Body of pancreas (tissue), 4 donors: Measurements from ENCODE around the gene GPR146. TPM values are rescaled to one million over a fixed set of nuclear protein-coding genes. Genes with fewer than 3 reads are reported as not detected.

Experiments
- ATAC-seq: fragments of 150-250 bp; one replicate; pipeline ENCODE4 v1.9.1; 2016
- DNase-seq, 4 donors: peaks; one replicate each; pipeline ENCODE4 v3.0.0-alpha.2; 2019
- H3K27ac ChIP-seq, 4 donors: fragments of 200-600 bp; sonication (generic); 1 replicate in 3 of 4; 2 replicates in 1 of 4; pipeline versions ENCODE4 v1.5.1 to v1.6.1; 2016 to 2019; ENCODE audit warnings: mild to moderate bottlenecking in 1 of 4, mixed read lengths in 1 of 4, moderate library complexity in 1 of 4
- H3K27me3 ChIP-seq, 2 donors: fragments of 200-600 bp; sonication (generic); one replicate each; pipeline ENCODE4 v1.6.0; 2016; ENCODE audit warnings: mild to moderate bottlenecking in 1 of 2
- H3K36me3 ChIP-seq, 2 donors: fragments of 200-600 bp; sonication (generic); replicated peaks in 1 of 2; 2 replicates each; pipeline ENCODE4 v1.5.1; 2016; ENCODE audit warnings: low read depth in 2 of 2; ENCODE audit not compliant: insufficient read depth in 1 of 2
- H3K4me1 ChIP-seq: fragments of 200-600 bp; sonication (generic); one replicate; pipeline ENCODE4 v1.6.0; 2016
- H3K4me3 ChIP-seq, 2 donors: fragments of 200-600 bp; sonication (generic); 1 replicate in 1 of 2; 2 replicates in 1 of 2; pipeline ENCODE4 v1.5.1; 2016 to 2019
- H3K9me3 ChIP-seq, 3 donors: fragments of 200-600 bp; sonication (generic); 1 replicate in 2 of 3; 2 replicates in 1 of 3; pipeline ENCODE4 v1.5.1; 2016
- CTCF ChIP-seq, 7 experiments: fragments of 450-650 bp in 4 of 7; fragments of 200-600 bp in 3 of 7; sonication (generic) in 3 of 7; IDR thresholded peaks; one replicate each; pipeline ENCODE4 v1.5.1; 2016 to 2019; ENCODE audit warnings: antibody characterized with exemption in 7 of 7
- POLR2A ChIP-seq, 3 donors: fragments of 450-650 bp; IDR thresholded peaks; one replicate each; pipeline ENCODE4 v1.6.1; 2016; ENCODE audit warnings: antibody characterized with exemption in 3 of 3, mild to moderate bottlenecking in 2 of 3
- WGBS, 2 donors: methylation state at CpG; one replicate each; pipeline ENCODE4 v1.1.5; 2017; 5-methylcytosine and 5-hydroxymethylcytosine counted together
- intact Hi-C: fragments of 100-400 bp; cut with DNase I; formaldehyde crosslinking; loops from one replicate; pipeline ENCODE4 v1.15.1; 2023
- total RNA-seq, 2 donors: library from RNA; depleted of rRNA; stranded (reverse); fragments of >200 nt; gene quantifications; one replicate each; pipeline ENCODE4 v1.1.0, GENCODE V29; 2016

The GPR146 gene
- total RNA-seq, 2 donors from 2014 or later: 8.8 to 11.2 TPM

- TF ChIP-seq POLR2A (IDR thresholded peaks at IDR 0.05) (peak in 1 of 3 donors; percentile 4), CTCF (IDR thresholded peaks at IDR 0.05) (peak in 1 of 7 experiments; percentile 4)
- DNase-seq (no peak), ATAC-seq (no peak)
- intact Hi-C loops: no loop called here
- 48 to 65% methylated on average over 15 to 21 of the region's 21 CpGs for WGBS, 2 donors
- Histone ChIP-seq H3K4me3 (no peak overlapping the region), H3K4me1 (peaks cover 67% of the 10 kb centered on the region), H3K27ac (peak overlapping the region; percentile 79 to 93 (median 86)), H3K36me3 (no peaks in the 10 kb centered on the region), H3K9me3 (no peaks in the 10 kb centered on the region), H3K27me3 (no peaks in the 10 kb centered on the region)
Observed at GRCh38 chr7:1045069-1046063, 1.0 kb downstream of the GPR146 start.

GRCh38 chr7:1046722-1047679, 2.7 kb downstream of the GPR146 start:
- H3K4me3 ChIP-seq: no peak overlapping the region
- no peak for ATAC-seq
- TF ChIP-seq CTCF (IDR thresholded peaks at IDR 0.05): no peak
- no peak for TF ChIP-seq POLR2A (IDR thresholded peaks at IDR 0.05)
- peak; percentile 52 to 79 (median 68) for DNase-seq
- H3K36me3 ChIP-seq: no peaks in the 10 kb centered on the region
- no peaks in the 10 kb centered on the region for H3K9me3 ChIP-seq
- intact Hi-C loops: no loop called here
- H3K4me1 ChIP-seq: peaks cover 53% of the 10 kb centered on the region
- peak overlapping the region; percentile 14 to 58 (median 21) for H3K27ac ChIP-seq
- no peaks in the 10 kb centered on the region for H3K27me3 ChIP-seq
- WGBS, 2 donors: 33 to 39% methylated on average over 15 of the region's 15 CpGs

- WGBS, 2 donors: 77 to 79% methylated on average over 9 to 20 of the region's 23 CpGs
- peak overlapping the region in 1 of 4 donors; percentile 13 for H3K27ac ChIP-seq
- intact Hi-C loops: no loop called here
Observed at GRCh38 chr7:1049006-1049741, 4.8 kb downstream of the GPR146 start.

More at GRCh38 chr7:1049006-1049741, 4.8 kb downstream of the GPR146 start:
- no peak overlapping the region for H3K4me3 ChIP-seq
- DNase-seq: no peak
- H3K9me3 ChIP-seq: no peaks in the 10 kb centered on the region
- no peaks in the 10 kb centered on the region for H3K36me3 ChIP-seq
- ATAC-seq: no peak
- no peaks in the 10 kb centered on the region for H3K27me3 ChIP-seq
- TF ChIP-seq POLR2A (IDR thresholded peaks at IDR 0.05) (no peak), CTCF (IDR thresholded peaks at IDR 0.05) (no peak)
- H3K4me1 ChIP-seq: peaks cover 33% of the 10 kb centered on the region
